GM08714 (cell line): ENCODE data around the gene POLD2.

ENCODE experiments used
- H3K4me3 ChIP-seq: fragments of 200-500 bp; sonication (Bioruptor generic); 2 replicates; pipeline ENCODE4 v1.5.1; 2014; ENCODE audit warnings: mild to moderate bottlenecking, low read length, inconsistent platforms
- ZNF274 ChIP-seq: IDR thresholded peaks from 2 replicates; pipeline ENCODE4 v1.6.1; 2012; ENCODE audit warnings: mild to moderate bottlenecking, low read depth, low read length

POLD2 gene

GRCh38 chr7:44148166-44148565 is 24.8 kb upstream of the POLD2 start:
- TF ChIP-seq ZNF274 = no peak
- no peak overlapping the region for H3K4me3 ChIP-seq

- no peak overlapping the region for H3K4me3 ChIP-seq
- TF ChIP-seq ZNF274 = no peak
These were observed 24.0 kb upstream of the POLD2 start for GRCh38 chr7:44147026-44147991.

- H3K4me3 ChIP-seq = peak overlapping the region; percentile 24; the same call in 1 of the 2 replicates
- TF ChIP-seq ZNF274 = no peak
These were observed 22.9 kb upstream of the POLD2 start for GRCh38 chr7:44145969-44146911.

GRCh38 chr7:44145479-44145968 is 22.2 kb upstream of the POLD2 start:
- H3K4me3 ChIP-seq = peak overlapping the region; percentile 24; the same call in 1 of the 2 replicates
- no peak for TF ChIP-seq ZNF274

- TF ChIP-seq ZNF274 = no peak
- no peak overlapping the region for H3K4me3 ChIP-seq
These were observed 21.7 kb upstream of the POLD2 start for GRCh38 chr7:44144968-44145478.

- no peak for TF ChIP-seq ZNF274
- H3K4me3 ChIP-seq = no peak overlapping the region
These were observed 21.1 kb upstream of the POLD2 start for GRCh38 chr7:44144426-44144967.

- no peak overlapping the region for H3K4me3 ChIP-seq
- no peak for TF ChIP-seq ZNF274
These were observed 20.4 kb upstream of the POLD2 start for GRCh38 chr7:44143646-44144250.

GRCh38 chr7:44142028-44142427 is 18.7 kb upstream of the POLD2 start:
- H3K4me3 ChIP-seq = no peak overlapping the region
- no peak for TF ChIP-seq ZNF274

GRCh38 chr7:44141221-44141850 is 18.0 kb upstream of the POLD2 start, which contains the start of gene MYL7:
Gene MYL7 (minus strand): TSS chr7:44141332. CDS start chr7:44141305, 27 bp downstream.
- H3K4me3 ChIP-seq = no peak within 1 kb of the TSS
- TF ChIP-seq ZNF274 = no peak

- TF ChIP-seq ZNF274 = no peak
- no peak overlapping the region for H3K4me3 ChIP-seq
These were observed 17.0 kb upstream of the POLD2 start for GRCh38 chr7:44140341-44140740.

- TF ChIP-seq ZNF274 = no peak
- H3K4me3 ChIP-seq = no peak overlapping the region
These were observed 16.1 kb upstream of the POLD2 start for GRCh38 chr7:44139311-44140010.

GRCh38 chr7:44138698-44139097 is 15.3 kb upstream of the POLD2 start:
- TF ChIP-seq ZNF274 = no peak
- H3K4me3 ChIP-seq = no peak overlapping the region
